HG03460 (cell line): Measurements from ENCODE around the gene IPPK.

Source experiments
- ATAC-seq: cut with Tn5 transposase; IDR thresholded peaks from one replicate; pipeline ENCODE4 v1.9.1; 2021; ENCODE audit not compliant: unreplicated experiment

The IPPK gene

GRCh38 chr9:92658176-92658575 lies 11.8 kb downstream of the IPPK start:
- no peak for ATAC-seq

- ATAC-seq: no peak
Measured at GRCh38 chr9:92657296-92658094, 12.4 kb downstream of the IPPK start.

GRCh38 chr9:92656537-92656925 lies 13.4 kb downstream of the IPPK start:
- no peak for ATAC-seq

- no peak for ATAC-seq
Measured at GRCh38 chr9:92655896-92656536, 13.9 kb downstream of the IPPK start.

- ATAC-seq: no peak
Measured at GRCh38 chr9:92655366-92655765, 14.6 kb downstream of the IPPK start.

- ATAC-seq: no peak
Measured at GRCh38 chr9:92654481-92655301, 15.2 kb downstream of the IPPK start.

- ATAC-seq: no peak
Measured at GRCh38 chr9:92652461-92652860, 17.5 kb downstream of the IPPK start.

- no peak for ATAC-seq
Measured at GRCh38 chr9:92650839-92651621, 18.9 kb downstream of the IPPK start.

GRCh38 chr9:92650296-92650695 lies 19.6 kb downstream of the IPPK start:
- no peak for ATAC-seq

GRCh38 chr9:92649007-92649406 lies 20.9 kb downstream of the IPPK start:
- ATAC-seq: no peak

- ATAC-seq: no peak
Measured at GRCh38 chr9:92648474-92648971, 21.4 kb downstream of the IPPK start.

- ATAC-seq: no peak
Measured at GRCh38 chr9:92647671-92648473, 22.1 kb downstream of the IPPK start.

- ATAC-seq: no peak
Measured at GRCh38 chr9:92645041-92645440, 24.9 kb downstream of the IPPK start.

GRCh38 chr9:92644278-92644677 lies 25.7 kb downstream of the IPPK start:
- no peak for ATAC-seq

- no peak for ATAC-seq
Measured at GRCh38 chr9:92642564-92642963, 27.4 kb downstream of the IPPK start.

GRCh38 chr9:92642041-92642451 lies 27.9 kb downstream of the IPPK start:
- no peak for ATAC-seq

GRCh38 chr9:92641092-92641809 lies 28.7 kb downstream of the IPPK start:
- no peak for ATAC-seq

GRCh38 chr9:92640398-92641091 lies 29.4 kb downstream of the IPPK start:
- no peak for ATAC-seq

GRCh38 chr9:92639791-92640271 lies 30.1 kb downstream of the IPPK start:
- no peak for ATAC-seq
